Lower lobe of right lung (tissue), 2 donors: Measurements from ENCODE around the gene EID2. TPM values are rescaled to one million over a fixed set of nuclear protein-coding genes. Genes with fewer than 3 reads are reported as not detected.

Experiments
- ATAC-seq, 2 donors: fragments of 200-7000 bp; cut with Tn5 transposase; one replicate each; pipeline ENCODE4 v1.9.1; 2020 to 2022; ENCODE audit warnings: mild to moderate bottlenecking in 2 of 2, moderate library complexity in 2 of 2
- DNase-seq: peaks from one replicate; pipeline ENCODE4 v3.0.0-alpha.2; 2020
- H3K27ac ChIP-seq: fragments of 200-600 bp; one replicate; pipeline ENCODE4 v1.8.0; 2022
- H3K27me3 ChIP-seq: fragments of 200-600 bp; one replicate; pipeline ENCODE4 v1.8.0; 2022; ENCODE audit warnings: low read depth
- H3K36me3 ChIP-seq: fragments of 200-600 bp; one replicate; pipeline ENCODE4 v1.8.0; 2022; ENCODE audit warnings: mild to moderate bottlenecking
- H3K4me1 ChIP-seq: fragments of 200-600 bp; one replicate; pipeline ENCODE4 v1.8.0; 2022
- H3K4me3 ChIP-seq: fragments of 200-600 bp; one replicate; pipeline ENCODE4 v1.8.0; 2022; ENCODE audit warnings: mild to moderate bottlenecking
- H3K9me3 ChIP-seq: fragments of 200-600 bp; one replicate; pipeline ENCODE4 v1.8.0; 2022
- CTCF ChIP-seq: fragments of 200-600 bp; IDR thresholded peaks from one replicate; pipeline ENCODE4 v1.8.0; 2022; ENCODE audit warnings: antibody characterized with exemption, mild to moderate bottlenecking
- intact Hi-C: fragments of 100-400 bp; cut with DNase I; formaldehyde crosslinking; loops from one replicate; pipeline ENCODE4 v1.11.0; 2022
- total RNA-seq: library from RNA; stranded (reverse); fragmentation: NEBNext Ultra II Directional; extraction: Animal tissue kit (Norgen Biotek cat#: 25700); gene quantifications from one replicate; pipeline ENCODE4 v1.2.1, GENCODE V29; 2021
- donor health status: DM: no; HTN: yes; CAD: no; lungs with severe emphysema.

EID2 gene
- total RNA-seq, 1 donor from 2014 or later = 12.8 TPM

- no peak for TF ChIP-seq CTCF
Measured at GRCh38 chr19:39539165-39539517, 820 bp downstream of the EID2 start.

GRCh38 chr19:39533791-39534190 lies 6.2 kb downstream of the EID2 start:
- H3K9me3 ChIP-seq = no peaks in the 10 kb centered on the region
- no peak for TF ChIP-seq CTCF
- H3K36me3 ChIP-seq = no peaks in the 10 kb centered on the region
- no peak overlapping the region for H3K4me3 ChIP-seq
- DNase-seq = no peak
- intact Hi-C loops = no loop called here
- no peaks in the 10 kb centered on the region for H3K27me3 ChIP-seq
- no peak for ATAC-seq
- peaks cover 29% of the 10 kb centered on the region for H3K4me1 ChIP-seq
- H3K27ac ChIP-seq = no peak overlapping the region

More at GRCh38 chr19:39539165-39539517, 820 bp downstream of the EID2 start:
- no peak for DNase-seq
- H3K4me3 ChIP-seq = peak overlapping the region; percentile 79
- H3K4me1 ChIP-seq = peaks cover 23% of the 10 kb centered on the region
- H3K36me3 ChIP-seq = no peaks in the 10 kb centered on the region
- ATAC-seq = peak in 1 of 2 donors; percentile 1
- H3K9me3 ChIP-seq = no peaks in the 10 kb centered on the region
- intact Hi-C loops = no loop called here
- H3K27ac ChIP-seq = peak overlapping the region; percentile 91
- no peaks in the 10 kb centered on the region for H3K27me3 ChIP-seq

- Histone ChIP-seq H3K4me3 (peak overlapping the region; percentile 88), H3K27me3 (no peaks in the 10 kb centered on the region), H3K9me3 (no peaks in the 10 kb centered on the region), H3K27ac (no peak overlapping the region), H3K4me1 (peaks cover 22% of the 10 kb centered on the region), H3K36me3 (no peaks in the 10 kb centered on the region)
- ATAC-seq (peak in 1 of 2 donors; percentile 13), DNase-seq (no peak)
- intact Hi-C loops = no loop called here
- peak; percentile 32 for TF ChIP-seq CTCF
Measured at GRCh38 chr19:39533003-39533512, 6.9 kb downstream of the EID2 start.

GRCh38 chr19:39532233-39533002 lies 7.5 kb downstream of the EID2 start, which contains the start of gene EID2B:
TSS of gene EID2B (minus strand) at chr19:39532852. CDS start at chr19:39532802, 50 bp downstream.
- peak; percentile 98 for ATAC-seq
- Histone ChIP-seq H3K36me3 (peaks cover 3% of the 10 kb centered on the region), H3K4me1 (peaks cover 16% of the 10 kb centered on the region), H3K9me3 (no peaks in the 10 kb centered on the region), H3K4me3 (peak within 1 kb of the TSS; percentile 88), H3K27me3 (no peaks in the 10 kb centered on the region), H3K27ac (peak within 1 kb of the TSS; percentile 80)
- TF ChIP-seq CTCF = peak; percentile 98
- intact Hi-C loops = no loop called here
- DNase-seq = peak; percentile 98

- no peak for ATAC-seq
- Histone ChIP-seq H3K27me3 (no peaks in the 10 kb centered on the region), H3K36me3 (peaks cover 3% of the 10 kb centered on the region), H3K9me3 (no peaks in the 10 kb centered on the region), H3K27ac (peak overlapping the region; percentile 80), H3K4me1 (peaks cover 16% of the 10 kb centered on the region), H3K4me3 (peak overlapping the region; percentile 88)
- no peak for TF ChIP-seq CTCF
- intact Hi-C loops = no loop called here
- DNase-seq = no peak
Measured at GRCh38 chr19:39531834-39532232, 8.1 kb downstream of the EID2 start.
